DOHH2 (cell line): ENCODE results near the gene RETREG1.

Experiments
- H3F3A ChIP-seq: fragments of 200-600 bp; sonication (generic), shearing (Covaris generic); 2 replicates; pipeline ENCODE4 v1.6.0; 2016; ENCODE audit warnings: antibody characterized with exemption, mild to moderate bottlenecking; ENCODE audit not compliant: control insufficient read depth, insufficient read depth
- H3K27ac ChIP-seq: fragments of 200-600 bp; sonication (generic); 2 replicates; pipeline ENCODE4 v1.5.1; 2014; ENCODE audit warnings: low read depth, mild to moderate bottlenecking, low read length, moderate library complexity
- H3K27me3 ChIP-seq: fragments of 200-600 bp; sonication (generic); 2 replicates; pipeline ENCODE4 v1.6.1; 2014; ENCODE audit warnings: mild to moderate bottlenecking, low read length, mixed read lengths; ENCODE audit not compliant: control insufficient read depth
- H3K36me3 ChIP-seq: fragments of 200-600 bp; sonication (generic); 2 replicates; pipeline ENCODE4 v1.6.1; 2014; ENCODE audit warnings: mild to moderate bottlenecking, low read length, moderate library complexity, mixed read lengths; ENCODE audit not compliant: control insufficient read depth
- H3K4me1 ChIP-seq: fragments of 200-600 bp; sonication (generic); 2 replicates; pipeline ENCODE4 v1.6.1; 2014; ENCODE audit warnings: mild to moderate bottlenecking, low read length, mixed read lengths; ENCODE audit not compliant: control insufficient read depth
- H3K4me2 ChIP-seq: fragments of 200-600 bp; sonication (generic); 2 replicates; pipeline ENCODE4 v1.6.0; 2014; ENCODE audit warnings: mild to moderate bottlenecking, low read length, moderate library complexity
- H3K4me3 ChIP-seq: fragments of 200-600 bp; sonication (generic); 2 replicates; pipeline ENCODE4 v1.5.1; 2014; ENCODE audit warnings: mild to moderate bottlenecking, low read length, mixed read lengths
- H3K79me2 ChIP-seq: fragments of 200-600 bp; sonication (generic); 2 replicates; pipeline ENCODE4 v1.6.1; 2014; ENCODE audit warnings: mild to moderate bottlenecking, low read length, mixed read lengths; ENCODE audit not compliant: control insufficient read depth
- H3K9me2 ChIP-seq: fragments of 200-600 bp; sonication (generic); replicated peaks from 2 replicates; pipeline ENCODE4 v1.6.1; 2014; ENCODE audit warnings: mild to moderate bottlenecking, low read length, mixed read lengths; ENCODE audit not compliant: control insufficient read depth
- H3K9me3 ChIP-seq: fragments of 200-600 bp; sonication (generic); 2 replicates; pipeline ENCODE4 v1.6.1; 2014; ENCODE audit warnings: antibody characterized with exemption, low read length, mixed read lengths; ENCODE audit not compliant: control insufficient read depth, insufficient read depth
- H4K20me1 ChIP-seq: fragments of 200-600 bp; sonication (generic); 2 replicates; pipeline ENCODE4 v1.6.0; 2014; ENCODE audit warnings: low read depth, mild to moderate bottlenecking, antibody characterized with exemption, low read length, moderate library complexity; ENCODE audit not compliant: control insufficient read depth, insufficient read depth
- CTCF ChIP-seq: fragments of 200-600 bp; sonication (generic); IDR thresholded peaks from one replicate; pipeline ENCODE4 v1.5.1; 2014; ENCODE audit warnings: antibody characterized with exemption, mild to moderate bottlenecking, low read depth, low read length; ENCODE audit not compliant: poor library complexity, severe bottlenecking
- EZH2phosphoT487 ChIP-seq: fragments of 200-600 bp; sonication (generic); IDR thresholded peaks from 2 replicates; pipeline ENCODE4 v1.6.1; 2017; ENCODE audit warnings: borderline replicate concordance, mild to moderate bottlenecking, antibody characterized with exemption, low read length, moderate library complexity, mixed read lengths

The RETREG1 gene

GRCh38 chr5:16571016-16571415, 45.8 kb downstream of the RETREG1 start:
- Histone ChIP-seq H3K4me2 (no peak overlapping the region), H3K79me2 (no peaks in the 10 kb centered on the region), H3K27me3 (no peaks in the 10 kb centered on the region), H3K4me3 (no peak overlapping the region), H3K4me1 (0 out of 2 replicates have a peak, but pooled peaks cover 3% of the 10 kb centered on the region), H3K9me3 (no peaks in the 10 kb centered on the region), H3K9me2 (no peaks in the 10 kb centered on the region), H3K36me3 (no peaks in the 10 kb centered on the region), H4K20me1 (no peaks in the 10 kb centered on the region), H3K27ac (no peak overlapping the region), H3F3A (no peaks in the 10 kb centered on the region)
- TF ChIP-seq EZH2phosphoT487 (no peak), CTCF (no peak)

- TF ChIP-seq CTCF: no peak
- no peak for TF ChIP-seq EZH2phosphoT487
- Histone ChIP-seq H3K9me3 (no peaks in the 10 kb centered on the region), H3K4me1 (0 out of 2 replicates have a peak, but pooled peaks cover 3% of the 10 kb centered on the region), H4K20me1 (no peaks in the 10 kb centered on the region), H3K4me3 (no peak overlapping the region), H3F3A (no peaks in the 10 kb centered on the region), H3K36me3 (no peaks in the 10 kb centered on the region), H3K4me2 (no peak overlapping the region), H3K9me2 (no peaks in the 10 kb centered on the region), H3K79me2 (no peaks in the 10 kb centered on the region), H3K27me3 (no peaks in the 10 kb centered on the region), H3K27ac (no peak overlapping the region)
These were observed 46.5 kb downstream of the RETREG1 start for GRCh38 chr5:16570121-16570815.

- no peaks in the 10 kb centered on the region for H3K79me2 ChIP-seq
- H3F3A ChIP-seq: no peaks in the 10 kb centered on the region
- no peak overlapping the region for H3K4me3 ChIP-seq
These were observed 47.8 kb downstream of the RETREG1 start for GRCh38 chr5:16568875-16569580.

More at GRCh38 chr5:16568875-16569580, 47.8 kb downstream of the RETREG1 start:
- Histone ChIP-seq H3K27ac (no peak overlapping the region), H3K4me1 (0 out of 2 replicates have a peak, but pooled peaks cover under 1% of the 10 kb centered on the region), H3K36me3 (no peaks in the 10 kb centered on the region), H4K20me1 (no peaks in the 10 kb centered on the region), H3K4me2 (no peak overlapping the region), H3K27me3 (no peaks in the 10 kb centered on the region), H3K9me2 (no peaks in the 10 kb centered on the region), H3K9me3 (no peaks in the 10 kb centered on the region)
- no peak for TF ChIP-seq CTCF
- no peak for TF ChIP-seq EZH2phosphoT487
